ENCODE measurements around the gene DBNL.

GRCh38 chr7:44072364-44073231, 28.1 kb downstream of the DBNL start:
- TF ChIP-seq EZH2 (IDR thresholded peaks at IDR 0.05; ENCODE audit: insufficient read depth, poor library complexity, severe bottlenecking), result no peak
- no peak for TF ChIP-seq EZH2phosphoT487 (IDR thresholded peaks at IDR 0.05; ENCODE audit: insufficient read depth, low read depth)
